ENCODE results near the gene MAP2K1. TPM values are rescaled to one million over a fixed set of nuclear protein-coding genes. Genes with fewer than 3 reads are reported as not detected.
A peak's percentile ranks its signal among the peaks of the same experiment; 100 is the strongest.

The MAP2K1 gene
- total and polyA plus RNA-seq, 2 donors (not counting 1 experiment from before 2014, with no cell fraction given) = 32.9 to 40.0 TPM

DNA sequence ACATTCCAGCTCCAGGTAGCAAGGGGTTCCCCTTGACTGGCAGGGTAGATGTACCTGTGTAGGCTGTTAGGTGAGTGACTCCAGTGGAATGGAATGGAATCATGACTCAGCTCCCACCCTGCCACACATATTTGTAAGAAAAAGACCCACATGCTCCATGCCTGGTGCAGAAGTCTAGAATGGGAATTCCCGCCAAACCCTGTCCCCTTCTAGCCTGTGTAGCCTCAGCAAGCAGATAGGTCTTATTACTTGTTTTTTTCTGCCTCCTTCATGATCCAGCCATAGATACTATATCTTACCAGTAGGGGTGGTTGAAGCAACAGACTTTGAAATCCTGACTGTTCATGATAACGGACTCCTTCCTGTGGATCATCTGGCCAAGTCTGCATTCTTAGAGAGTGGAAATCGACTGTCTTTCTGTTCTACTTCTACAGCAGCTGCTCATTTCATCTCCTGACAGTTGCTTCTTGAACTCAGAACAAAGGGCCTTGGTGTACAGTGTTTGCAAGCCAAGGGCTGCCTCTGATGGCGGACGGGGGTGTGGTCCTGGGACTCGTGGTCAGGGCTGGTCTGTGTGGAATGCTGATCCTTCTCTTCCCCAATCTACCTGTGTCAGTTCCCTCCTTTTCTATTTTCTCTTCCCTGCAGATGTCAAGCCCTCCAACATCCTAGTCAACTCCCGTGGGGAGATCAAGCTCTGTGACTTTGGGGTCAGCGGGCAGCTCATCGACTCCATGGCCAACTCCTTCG, 94.6 kb downstream of the MAP2K1 start:
- no peaks in the 10 kb centered on the region for H3K9me3 ChIP-seq (ENCODE audit: control insufficient read depth, insufficient read depth, low read depth, low read length)
- no peaks in the 10 kb centered on the region for H4K20me1 ChIP-seq (ENCODE audit: control insufficient read depth, extremely low read depth, insufficient read depth, low read length)
- H3K4me1 ChIP-seq (ENCODE audit: control insufficient read depth, extremely low read depth, insufficient read depth, low read length) = no peaks in the 10 kb centered on the region
- no peak overlapping the region for H3K27ac ChIP-seq (ENCODE audit: insufficient read depth, low read length)
- peaks cover 3% of the 10 kb centered on the region for H3K36me3 ChIP-seq (ENCODE audit: control insufficient read depth, insufficient read depth, low read length)
- no peak overlapping the region for H3K9ac ChIP-seq (ENCODE audit: insufficient read depth, low read length)
- no peak overlapping the region for H3K4me3 ChIP-seq (replicated peaks in 1 of 4; ENCODE audit: control extremely low read depth in 1 of 4, insufficient read depth in 1 of 4, low read depth in 3 of 4, low read length in 4 of 4)
- TF ChIP-seq EZH2 (IDR thresholded peaks at IDR 0.05; ENCODE audit: low read length, missing control alignments) = no peak
- TF ChIP-seq, protein P1, sequence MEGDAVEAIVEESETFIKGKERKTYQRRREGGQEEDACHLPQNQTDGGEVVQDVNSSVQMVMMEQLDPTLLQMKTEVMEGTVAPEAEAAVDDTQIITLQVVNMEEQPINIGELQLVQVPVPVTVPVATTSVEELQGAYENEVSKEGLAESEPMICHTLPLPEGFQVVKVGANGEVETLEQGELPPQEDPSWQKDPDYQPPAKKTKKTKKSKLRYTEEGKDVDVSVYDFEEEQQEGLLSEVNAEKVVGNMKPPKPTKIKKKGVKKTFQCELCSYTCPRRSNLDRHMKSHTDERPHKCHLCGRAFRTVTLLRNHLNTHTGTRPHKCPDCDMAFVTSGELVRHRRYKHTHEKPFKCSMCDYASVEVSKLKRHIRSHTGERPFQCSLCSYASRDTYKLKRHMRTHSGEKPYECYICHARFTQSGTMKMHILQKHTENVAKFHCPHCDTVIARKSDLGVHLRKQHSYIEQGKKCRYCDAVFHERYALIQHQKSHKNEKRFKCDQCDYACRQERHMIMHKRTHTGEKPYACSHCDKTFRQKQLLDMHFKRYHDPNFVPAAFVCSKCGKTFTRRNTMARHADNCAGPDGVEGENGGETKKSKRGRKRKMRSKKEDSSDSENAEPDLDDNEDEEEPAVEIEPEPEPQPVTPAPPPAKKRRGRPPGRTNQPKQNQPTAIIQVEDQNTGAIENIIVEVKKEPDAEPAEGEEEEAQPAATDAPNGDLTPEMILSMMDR (conservative IDR thresholded peaks at IDR 0.05 in 1 of 2, IDR thresholded peaks at IDR 0.05 in 1 of 2; ENCODE audit: low read depth in 1 of 2, low read length in 2 of 2) = no peak
- no peak overlapping the region for H3K4me2 ChIP-seq (ENCODE audit: extremely low read depth, insufficient read depth, low read length)
- no peak overlapping the region for H2AFZ ChIP-seq (ENCODE audit: low read length)
- no peaks in the 10 kb centered on the region for H3K79me2 ChIP-seq (ENCODE audit: control insufficient read depth, insufficient read depth, low read length)
- DNase-seq (ENCODE audit: low read depth in 2 of 2) = peak in 1 of 2 donors; percentile 66
- no peaks in the 10 kb centered on the region for H3K27me3 ChIP-seq (ENCODE audit: control insufficient read depth, insufficient read depth, low read length)

- H4K20me1 ChIP-seq (ENCODE audit: control insufficient read depth, extremely low read depth, insufficient read depth, low read length) = no peaks in the 10 kb centered on the region
- H3K9me3 ChIP-seq (ENCODE audit: control insufficient read depth, insufficient read depth, low read depth, low read length) = no peaks in the 10 kb centered on the region
- H3K4me3 ChIP-seq (replicated peaks in 1 of 4; ENCODE audit: control extremely low read depth in 1 of 4, insufficient read depth in 1 of 4, low read depth in 3 of 4, low read length in 4 of 4) = no peak overlapping the region
- H3K79me2 ChIP-seq (ENCODE audit: control insufficient read depth, insufficient read depth, low read length) = no peaks in the 10 kb centered on the region
- H3K4me1 ChIP-seq (ENCODE audit: control insufficient read depth, extremely low read depth, insufficient read depth, low read length) = no peaks in the 10 kb centered on the region
- no peak for TF ChIP-seq EZH2 (IDR thresholded peaks at IDR 0.05; ENCODE audit: low read length, missing control alignments)
- TF ChIP-seq, protein P1 (conservative IDR thresholded peaks at IDR 0.05 in 1 of 2, IDR thresholded peaks at IDR 0.05 in 1 of 2; ENCODE audit: low read depth in 1 of 2, low read length in 2 of 2) = no peak
- H2AFZ ChIP-seq (ENCODE audit: low read length) = no peak overlapping the region
- H3K27ac ChIP-seq (ENCODE audit: insufficient read depth, low read length) = no peak overlapping the region
- no peaks in the 10 kb centered on the region for H3K27me3 ChIP-seq (ENCODE audit: control insufficient read depth, insufficient read depth, low read length)
- no peak for DNase-seq (ENCODE audit: low read depth in 2 of 2)
- no peak overlapping the region for H3K4me2 ChIP-seq (ENCODE audit: extremely low read depth, insufficient read depth, low read length)
- H3K9ac ChIP-seq (ENCODE audit: insufficient read depth, low read length) = no peak overlapping the region
- H3K36me3 ChIP-seq (ENCODE audit: control insufficient read depth, insufficient read depth, low read length) = peaks cover 3% of the 10 kb centered on the region
Measured at GRCh38 chr15:66482539-66482938, 95.8 kb downstream of the MAP2K1 start.

- H3K9ac ChIP-seq (ENCODE audit: insufficient read depth, low read length) = no peak overlapping the region
- H3K27ac ChIP-seq (ENCODE audit: insufficient read depth, low read length) = no peak overlapping the region
- peaks cover 4% of the 10 kb centered on the region for H3K36me3 ChIP-seq (ENCODE audit: control insufficient read depth, insufficient read depth, low read length)
- H2AFZ ChIP-seq (ENCODE audit: low read length) = no peak overlapping the region
- H3K27me3 ChIP-seq (ENCODE audit: control insufficient read depth, insufficient read depth, low read length) = no peaks in the 10 kb centered on the region
- no peaks in the 10 kb centered on the region for H3K4me1 ChIP-seq (ENCODE audit: control insufficient read depth, extremely low read depth, insufficient read depth, low read length)
- peak; percentile 58 to 77 for DNase-seq (ENCODE audit: low read depth in 2 of 2)
- H3K4me3 ChIP-seq (replicated peaks in 1 of 4; ENCODE audit: control extremely low read depth in 1 of 4, insufficient read depth in 1 of 4, low read depth in 3 of 4, low read length in 4 of 4) = no peak overlapping the region
- no peak for TF ChIP-seq EZH2 (IDR thresholded peaks at IDR 0.05; ENCODE audit: low read length, missing control alignments)
- TF ChIP-seq, protein P1 (conservative IDR thresholded peaks at IDR 0.05 in 1 of 2, IDR thresholded peaks at IDR 0.05 in 1 of 2; ENCODE audit: low read depth in 1 of 2, low read length in 2 of 2) = no peak
- H3K79me2 ChIP-seq (ENCODE audit: control insufficient read depth, insufficient read depth, low read length) = no peaks in the 10 kb centered on the region
- H3K4me2 ChIP-seq (ENCODE audit: extremely low read depth, insufficient read depth, low read length) = no peak overlapping the region
- H4K20me1 ChIP-seq (ENCODE audit: control insufficient read depth, extremely low read depth, insufficient read depth, low read length) = no peaks in the 10 kb centered on the region
- no peaks in the 10 kb centered on the region for H3K9me3 ChIP-seq (ENCODE audit: control insufficient read depth, insufficient read depth, low read depth, low read length)
Measured at GRCh38 chr15:66483131-66483566, 96.4 kb downstream of the MAP2K1 start.

Measured in fibroblast of lung (primary cell).